HG03045 (cell line): Measurements from ENCODE around the gene ARHGAP23.
A peak's percentile ranks its signal among the peaks of the same experiment; 100 is the strongest.

Source experiments
- ATAC-seq: cut with Tn5 transposase; IDR thresholded peaks from one replicate; pipeline ENCODE4 v1.9.1; 2021; ENCODE audit warnings: mild to moderate bottlenecking, moderate library complexity; ENCODE audit not compliant: unreplicated experiment

The ARHGAP23 gene

DNA sequence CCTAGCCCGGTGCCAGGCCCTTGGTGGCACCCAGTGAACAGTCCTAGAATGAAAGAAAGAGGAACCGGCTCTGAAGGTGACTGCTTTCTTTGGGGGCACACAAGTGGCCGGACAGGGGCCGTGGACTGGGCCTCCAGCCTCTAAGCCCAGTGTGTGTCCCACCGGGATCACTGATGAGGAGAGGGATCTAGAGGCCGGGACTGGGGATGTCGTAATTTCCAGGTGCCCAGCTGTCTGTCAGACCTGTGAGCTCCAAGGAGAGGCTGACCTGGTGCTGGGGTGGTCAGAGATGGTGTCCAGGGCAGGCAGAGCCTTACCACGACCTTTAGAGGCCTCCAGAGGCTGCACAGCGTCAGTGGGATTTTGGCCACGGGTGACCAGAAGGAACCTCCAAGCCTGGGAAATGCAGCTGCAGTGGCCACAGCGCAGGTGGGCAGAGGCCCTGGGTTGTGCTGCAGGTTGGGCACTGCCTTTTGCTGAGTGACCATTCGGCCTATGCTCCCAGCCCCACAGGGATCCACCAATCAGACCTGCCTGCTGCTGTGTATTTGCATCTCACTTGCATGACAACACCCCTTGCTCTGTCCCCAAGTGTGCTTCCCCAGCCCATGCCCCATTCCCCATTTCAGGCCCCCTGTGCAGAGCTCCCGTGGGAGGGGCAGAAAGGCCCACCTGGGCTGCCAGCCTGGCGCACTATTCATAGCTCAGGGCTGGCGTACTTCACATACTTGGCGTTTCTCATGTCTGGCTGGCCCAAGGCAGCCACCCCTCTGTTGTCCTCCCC is 12.5 kb downstream of the ARHGAP23 start:
- no peak for ATAC-seq

DNA sequence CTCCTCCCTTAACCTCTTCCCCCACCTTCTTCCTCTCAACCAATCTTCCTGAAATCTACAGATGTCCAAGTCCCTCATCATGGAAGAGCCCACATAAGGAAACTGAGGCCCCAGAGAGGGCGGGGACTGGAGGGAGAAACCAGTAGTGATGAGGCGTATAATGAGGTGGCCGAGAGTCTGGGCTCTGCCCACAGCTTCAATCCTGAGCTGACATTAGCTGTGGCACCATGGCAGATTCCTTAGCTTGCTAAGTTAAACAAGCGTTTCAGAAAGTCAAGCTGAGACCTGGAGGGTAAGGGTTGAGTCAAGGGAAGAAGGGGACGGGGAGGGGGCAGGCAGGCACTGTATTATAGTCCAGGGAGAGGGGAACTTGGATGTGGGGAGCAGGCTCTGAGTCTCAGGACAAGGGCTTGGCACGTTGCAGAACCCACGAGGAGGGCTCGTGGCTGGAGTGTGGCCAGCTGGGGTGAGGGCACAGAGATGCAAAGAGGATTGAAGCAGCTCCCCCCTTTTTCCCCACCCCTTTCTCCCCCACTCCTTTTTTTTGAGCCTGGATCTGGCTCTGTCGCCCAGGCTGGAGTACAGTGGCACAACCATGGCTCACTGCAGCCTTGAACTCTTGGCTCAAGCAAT is 13.3 kb downstream of the ARHGAP23 start:
- ATAC-seq, result no peak

DNA sequence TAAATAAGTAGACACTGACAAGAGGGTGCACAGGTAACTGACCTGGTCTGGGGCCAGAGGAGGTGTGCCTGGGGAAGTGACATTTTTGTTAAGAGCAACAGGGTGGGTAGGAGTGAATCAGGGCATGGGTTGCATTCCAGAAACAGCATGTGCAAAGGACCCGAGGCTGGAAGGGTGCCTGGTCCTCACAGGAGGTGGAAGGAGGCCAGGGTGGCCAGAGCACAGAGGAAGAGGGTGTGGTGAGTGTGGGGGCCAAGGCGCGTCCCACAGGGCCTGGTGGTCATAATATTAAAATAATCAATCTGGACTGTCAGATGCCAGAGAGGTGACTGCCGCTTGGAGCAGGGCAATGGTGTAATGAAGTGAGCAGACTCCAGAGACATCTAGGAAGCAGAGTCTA is 14.3 kb downstream of the ARHGAP23 start:
- no peak for ATAC-seq

DNA sequence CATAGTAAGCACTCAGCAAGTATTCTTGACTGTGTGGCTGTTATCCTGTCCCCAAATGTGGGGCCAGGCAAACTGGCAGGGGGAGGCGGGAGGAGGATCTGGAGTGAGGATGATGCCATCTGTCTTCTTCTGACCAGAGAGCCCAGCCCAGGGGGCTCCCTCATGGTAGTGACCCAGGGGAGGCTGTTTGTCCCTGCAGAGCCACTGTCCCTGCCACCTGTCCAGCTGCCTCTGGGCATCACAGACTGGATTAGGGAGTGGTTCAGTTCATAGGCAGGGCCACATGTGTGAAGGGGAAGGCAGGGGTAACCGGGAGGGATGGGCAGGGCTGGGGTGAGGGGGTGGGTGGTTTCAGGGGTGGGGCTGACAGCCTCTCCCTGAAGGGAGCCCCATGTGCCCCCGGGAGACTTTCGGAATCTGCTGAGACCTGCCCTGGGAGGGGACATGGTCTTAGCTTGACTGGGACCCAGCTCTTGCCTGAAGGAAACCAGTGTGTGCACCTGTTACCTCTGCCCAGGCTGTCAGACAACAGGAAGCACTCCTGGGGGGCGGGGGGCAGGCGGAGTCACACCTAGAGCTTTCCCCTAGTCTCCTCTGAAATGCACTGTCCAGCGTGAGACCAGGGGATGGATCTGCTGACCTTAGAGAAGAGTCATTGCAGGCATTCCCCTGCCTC is 15.2 kb downstream of the ARHGAP23 start:
- peak; percentile 43 for ATAC-seq

DNA sequence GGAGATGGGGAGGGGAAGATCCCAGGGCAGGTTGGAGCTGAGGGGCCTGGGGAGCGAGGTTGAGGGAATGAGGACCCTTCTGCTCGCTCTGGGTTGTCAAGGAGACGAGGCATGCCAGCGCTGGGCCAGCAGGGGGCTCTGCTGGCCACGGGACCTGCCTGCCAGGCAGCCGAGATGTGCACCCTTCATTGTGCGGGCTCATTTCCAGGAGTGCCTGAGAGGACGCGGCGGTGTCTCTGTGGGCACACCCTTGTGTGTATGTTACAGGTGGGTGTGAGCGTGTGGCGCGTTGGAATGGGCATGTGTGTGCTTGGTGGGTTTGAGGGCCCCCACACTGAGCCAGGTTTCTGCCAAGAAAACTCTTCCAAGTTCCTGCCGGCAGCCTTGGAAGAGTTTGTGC is 15.9 kb downstream of the ARHGAP23 start:
- ATAC-seq, result no peak

DNA sequence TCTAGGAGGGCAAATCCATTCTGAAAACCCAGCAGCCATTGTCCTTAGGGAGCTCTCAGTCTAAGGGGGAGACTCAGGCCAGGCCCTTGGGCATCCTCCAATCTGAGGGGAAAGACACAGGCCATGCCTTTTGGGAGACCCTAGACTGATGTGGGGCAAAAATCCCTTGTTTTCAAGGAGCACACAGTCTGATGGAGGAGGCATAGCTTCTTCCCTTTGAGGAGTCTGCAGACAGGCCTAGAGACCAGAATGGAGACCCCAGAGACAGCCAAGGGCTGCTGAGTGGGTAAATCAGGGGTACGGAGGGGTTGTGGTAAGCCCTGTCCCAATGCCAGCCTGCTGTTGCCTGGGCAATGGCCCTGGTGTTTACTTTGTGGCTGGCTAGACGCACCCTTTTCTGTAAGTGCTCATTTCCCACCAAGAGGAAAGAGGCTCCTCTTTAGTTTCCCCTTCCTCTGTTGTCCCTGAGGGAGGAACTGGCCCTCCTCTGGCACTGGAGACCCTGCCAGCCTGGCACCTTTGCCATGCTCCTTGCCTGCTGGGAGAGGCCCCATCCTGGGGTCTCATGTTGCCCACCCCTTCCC is 19.3 kb downstream of the ARHGAP23 start:
- no peak for ATAC-seq

DNA sequence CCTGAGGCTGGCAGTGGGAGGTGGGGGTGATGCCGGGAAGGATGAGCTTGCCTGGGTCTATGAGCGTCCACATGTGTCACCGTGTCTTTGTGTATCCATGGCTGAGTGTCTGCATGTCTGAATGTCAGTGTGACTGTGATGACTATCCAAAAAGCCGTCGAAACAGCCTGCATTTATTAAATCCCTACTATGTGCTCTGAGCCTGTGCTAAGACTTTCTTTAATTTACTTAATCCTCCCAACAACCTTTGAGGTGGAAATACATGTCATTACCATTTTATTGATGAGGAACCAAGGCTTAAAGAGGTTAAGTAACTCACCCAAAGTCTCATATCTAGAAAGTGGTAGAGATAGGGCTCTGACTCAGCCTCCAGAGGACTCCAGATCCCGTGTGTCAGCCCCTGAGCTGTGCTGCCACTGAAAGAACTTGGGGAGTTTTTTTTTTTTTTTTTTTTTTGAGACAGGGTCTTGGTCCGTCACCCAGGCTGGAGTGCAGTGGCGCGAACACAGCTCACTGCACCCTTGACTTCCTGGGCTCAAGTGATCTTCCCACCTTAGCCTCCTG is 20.0 kb downstream of the ARHGAP23 start:
- ATAC-seq, result no peak

DNA sequence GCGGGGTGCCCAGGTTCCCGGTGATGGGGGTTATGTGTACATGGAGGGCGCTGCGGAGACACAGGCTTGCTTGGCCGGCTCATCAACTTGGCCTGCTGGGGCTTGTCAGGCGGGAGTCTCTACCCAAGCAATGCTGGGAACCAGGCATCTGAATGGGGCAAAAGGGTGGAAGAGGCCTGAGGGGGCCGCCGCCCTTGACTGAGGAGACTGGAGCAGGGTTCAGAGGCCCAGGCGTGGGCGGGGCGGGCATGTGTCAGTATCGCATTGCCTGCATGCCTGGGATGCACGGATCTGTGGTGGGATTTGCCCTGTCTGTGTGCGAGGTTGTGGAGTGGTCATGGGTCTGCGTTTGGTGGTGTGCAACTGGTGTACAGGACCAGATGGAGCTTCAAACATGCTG is 21.1 kb downstream of the ARHGAP23 start:
- no peak for ATAC-seq

DNA sequence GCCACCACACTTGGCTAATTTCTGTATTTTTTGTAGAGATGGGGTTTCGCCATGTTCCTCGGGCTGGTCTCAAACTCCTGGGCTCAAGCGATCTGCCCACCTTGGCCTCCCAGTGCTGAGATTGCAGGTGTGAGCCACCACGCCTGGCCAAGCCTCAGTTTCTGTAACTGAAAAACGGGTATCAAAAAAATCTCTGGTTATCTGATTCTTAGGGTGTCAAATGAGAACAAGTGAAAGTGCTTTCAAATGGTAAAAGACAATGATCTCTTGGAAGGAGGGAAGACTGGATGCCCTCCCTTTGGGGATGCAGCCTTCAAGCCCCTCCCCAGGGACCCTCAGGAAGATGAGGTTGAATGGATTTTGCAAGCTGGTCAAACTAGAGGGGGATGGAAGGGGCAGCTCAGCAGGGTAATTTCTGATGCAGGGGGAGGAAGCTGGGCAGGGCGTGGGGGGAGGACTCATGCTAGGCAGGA is 22.3 kb downstream of the ARHGAP23 start:
- ATAC-seq, result no peak

DNA sequence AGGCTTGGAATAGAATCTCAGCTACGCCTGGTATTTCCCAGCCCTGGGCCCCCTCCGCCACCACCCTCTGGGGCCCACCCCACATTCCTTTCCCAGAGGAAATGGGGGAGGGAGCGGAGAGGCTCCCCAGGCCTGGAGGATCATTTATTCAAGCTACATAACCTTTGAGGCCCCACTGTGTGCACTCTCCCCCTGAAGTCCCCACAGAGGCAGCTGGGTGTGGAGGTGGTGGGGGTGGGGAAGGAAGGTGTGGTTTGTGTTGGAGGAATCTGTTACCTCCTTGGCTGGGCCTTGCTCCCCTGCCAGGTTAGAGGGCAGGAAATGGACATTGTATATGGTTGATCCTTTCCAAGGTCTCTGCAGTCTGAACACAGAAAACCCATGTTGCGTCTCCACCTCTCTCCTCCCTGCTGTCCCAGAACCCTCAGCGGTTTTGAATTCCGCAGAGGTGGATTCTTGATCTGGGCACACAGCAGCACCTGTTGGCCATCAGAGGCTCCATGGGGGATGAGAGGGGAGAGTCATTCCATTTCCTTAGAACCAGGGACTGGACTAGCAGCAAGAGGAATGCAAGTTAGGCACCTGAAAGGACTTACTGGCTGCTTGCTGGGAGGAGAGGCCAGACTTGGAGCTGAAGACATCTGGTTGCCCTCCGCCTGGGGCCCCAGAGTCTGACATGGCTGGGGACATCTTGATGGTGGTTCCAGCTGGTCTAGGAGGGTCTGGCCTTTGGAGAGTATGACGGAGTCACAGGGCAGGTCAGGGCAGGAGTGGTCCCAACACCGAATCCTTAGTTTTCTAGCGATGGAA is 23.0 kb downstream of the ARHGAP23 start:
- no peak for ATAC-seq

DNA sequence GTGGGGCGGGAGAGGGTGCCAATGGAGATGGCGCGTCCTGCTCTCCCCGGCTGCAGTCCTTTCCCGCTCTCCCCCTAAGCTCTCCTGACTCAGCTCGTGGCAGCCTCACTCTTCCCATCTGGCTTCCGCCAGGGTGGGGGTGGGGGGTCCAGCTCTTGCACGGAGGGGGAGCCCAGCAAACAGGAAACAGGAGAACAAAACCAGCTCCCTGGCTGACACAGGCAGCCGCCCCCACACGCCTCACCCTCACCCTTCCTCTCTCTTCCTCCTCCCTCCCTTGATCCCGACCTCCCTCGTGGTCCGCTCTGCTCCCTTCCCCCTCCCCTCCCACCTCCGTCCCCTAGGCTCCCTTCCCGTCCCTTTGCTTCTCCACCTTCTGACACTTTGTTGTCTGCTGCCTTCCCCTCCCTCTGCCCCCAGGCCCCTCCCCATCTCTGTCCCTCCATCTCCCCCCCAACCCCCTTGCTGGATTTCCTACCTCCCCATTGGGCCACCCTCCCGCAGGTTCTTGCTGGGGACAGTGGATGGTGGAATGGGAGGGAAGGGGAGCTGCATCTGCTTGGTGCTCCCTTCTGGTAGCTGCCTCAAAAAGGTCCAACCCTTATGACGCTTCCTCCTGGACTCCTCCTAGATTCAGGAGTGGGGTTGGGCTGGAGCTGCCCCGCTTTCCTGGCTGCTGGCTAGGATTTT is 23.7 kb downstream of the ARHGAP23 start:
- ATAC-seq, result no peak

DNA sequence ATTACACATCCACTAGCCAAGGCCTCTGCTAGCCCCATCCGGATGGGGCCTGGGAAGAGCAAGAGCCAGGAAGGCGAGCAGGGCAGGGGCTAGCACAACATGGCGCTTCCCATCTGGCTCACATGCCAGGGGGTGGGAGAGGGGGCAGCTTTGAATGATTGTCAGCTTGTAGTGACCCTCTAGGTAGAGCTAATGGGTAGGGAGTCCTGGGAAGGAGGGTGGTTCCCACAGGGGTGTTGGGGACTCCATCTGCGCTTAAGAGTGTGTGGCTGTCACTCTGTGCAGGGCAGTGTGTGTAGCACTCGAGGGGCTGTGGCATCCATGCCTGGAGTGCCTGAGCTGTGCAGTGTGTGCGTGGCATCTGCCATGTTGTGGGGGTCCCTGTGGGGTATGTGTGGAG is 24.5 kb downstream of the ARHGAP23 start:
- ATAC-seq, result no peak

DNA sequence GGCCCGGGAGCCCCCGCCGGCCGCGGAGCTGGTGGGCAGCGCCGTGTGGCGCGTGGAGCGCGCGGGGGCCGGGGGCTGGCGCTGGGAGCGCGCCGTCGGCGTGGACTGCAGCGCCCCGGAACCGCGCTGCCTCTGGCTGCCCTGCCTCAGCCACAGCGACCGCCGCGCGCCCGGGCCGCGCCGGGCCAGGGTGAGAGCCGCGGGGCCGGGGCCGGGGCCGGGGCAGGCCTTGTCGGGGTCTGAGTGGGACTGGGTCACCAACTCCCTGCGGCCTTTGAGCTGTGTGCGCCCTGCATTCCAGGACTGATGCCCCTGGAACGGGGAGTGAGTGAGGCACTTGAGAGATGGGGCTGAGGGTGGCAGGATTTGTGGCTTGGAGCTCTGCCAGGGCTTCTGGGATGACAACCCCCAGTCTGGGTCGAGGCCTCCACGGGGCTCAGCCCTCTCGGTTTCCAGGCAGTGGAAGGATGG is 25.7 kb downstream of the ARHGAP23 start:
- no peak for ATAC-seq

DNA sequence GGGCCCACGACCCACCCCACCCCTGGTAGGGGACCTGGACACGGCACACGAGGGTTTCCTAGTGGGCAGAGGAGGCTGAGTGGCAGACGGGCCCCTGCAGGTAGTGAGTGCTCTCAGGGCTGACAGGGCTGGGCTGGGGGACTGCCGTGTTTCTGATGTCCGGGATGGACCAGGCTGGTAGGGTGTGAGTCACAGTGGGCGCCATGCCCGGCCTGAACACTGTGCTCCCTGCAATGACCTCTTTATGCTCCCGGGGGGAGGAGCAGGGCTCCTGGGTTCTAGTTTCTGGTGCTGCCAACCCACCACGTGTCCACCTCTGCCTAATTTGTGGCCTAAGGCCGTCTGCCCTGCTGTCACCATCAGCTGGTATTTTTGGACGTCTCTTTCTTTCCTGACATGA is 26.3 kb downstream of the ARHGAP23 start:
- no peak for ATAC-seq

DNA sequence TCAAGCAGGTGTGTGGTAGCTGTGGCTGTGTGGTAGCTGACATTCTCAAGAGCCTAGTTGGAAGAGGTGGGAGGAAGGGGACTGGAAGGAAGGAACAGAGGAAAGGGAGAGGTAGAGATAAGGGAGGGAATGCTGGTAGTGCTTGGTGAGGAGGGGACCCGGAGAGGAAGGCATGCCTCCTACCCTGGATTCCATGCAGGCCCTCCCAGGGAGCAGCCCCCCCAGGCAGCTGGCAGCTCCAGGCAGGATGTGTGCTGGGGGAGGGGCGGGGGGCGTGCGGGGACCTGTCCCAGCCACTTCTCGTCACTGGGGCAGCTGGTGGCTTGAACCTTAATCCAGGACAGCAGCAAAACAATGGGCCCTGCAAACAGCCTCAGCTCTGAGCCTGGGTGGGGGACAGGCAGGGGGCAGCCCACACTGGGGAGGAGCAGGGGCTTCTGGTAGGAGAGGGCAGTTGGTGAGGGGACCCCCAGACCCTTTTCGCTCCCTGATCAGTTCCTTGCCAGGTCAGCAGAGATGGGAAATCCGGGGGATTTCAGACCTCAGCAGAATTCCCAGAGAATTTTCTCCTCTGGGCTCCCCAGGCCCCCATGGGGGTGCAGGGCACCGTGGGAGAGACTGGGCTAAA is 27.1 kb downstream of the ARHGAP23 start:
- ATAC-seq, result no peak

DNA sequence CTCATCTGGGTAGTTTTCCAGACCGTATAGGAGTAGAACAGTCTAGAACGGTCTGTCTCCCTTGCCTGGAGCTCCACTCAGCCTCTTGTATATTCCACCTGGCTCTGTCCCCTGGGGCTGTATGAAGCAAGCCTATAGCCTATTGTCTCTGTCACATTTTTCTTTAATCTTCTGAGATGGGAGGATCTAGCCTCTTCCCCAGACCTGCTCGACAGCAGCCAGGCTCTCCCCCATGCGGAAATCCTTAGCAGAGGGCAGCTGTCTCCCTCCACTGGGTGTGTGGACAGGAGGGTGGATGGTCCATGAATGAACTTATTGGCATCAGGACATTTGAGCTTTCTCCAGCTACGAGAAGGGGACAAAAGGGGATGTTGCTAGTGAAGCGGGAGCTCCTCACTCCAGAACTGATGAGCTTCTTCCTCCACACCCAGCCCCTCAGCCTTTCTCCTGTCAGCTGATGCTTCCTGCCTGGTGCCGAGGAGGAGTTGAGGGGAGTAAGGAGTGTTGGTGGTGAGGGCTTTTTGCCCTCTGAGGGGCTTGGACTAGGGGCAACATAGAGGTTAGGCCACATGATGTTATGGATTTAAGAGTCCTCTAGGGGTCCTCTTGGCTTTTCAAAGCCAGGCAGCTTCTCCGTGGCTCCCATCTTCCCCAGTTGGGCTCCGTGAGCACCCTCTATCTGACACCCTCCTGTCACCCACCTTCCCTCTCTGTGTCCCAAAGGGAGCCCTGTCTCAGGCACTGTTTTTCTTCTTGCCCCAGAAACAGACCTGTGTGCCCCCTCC is 28.0 kb downstream of the ARHGAP23 start:
- ATAC-seq, result no peak

DNA sequence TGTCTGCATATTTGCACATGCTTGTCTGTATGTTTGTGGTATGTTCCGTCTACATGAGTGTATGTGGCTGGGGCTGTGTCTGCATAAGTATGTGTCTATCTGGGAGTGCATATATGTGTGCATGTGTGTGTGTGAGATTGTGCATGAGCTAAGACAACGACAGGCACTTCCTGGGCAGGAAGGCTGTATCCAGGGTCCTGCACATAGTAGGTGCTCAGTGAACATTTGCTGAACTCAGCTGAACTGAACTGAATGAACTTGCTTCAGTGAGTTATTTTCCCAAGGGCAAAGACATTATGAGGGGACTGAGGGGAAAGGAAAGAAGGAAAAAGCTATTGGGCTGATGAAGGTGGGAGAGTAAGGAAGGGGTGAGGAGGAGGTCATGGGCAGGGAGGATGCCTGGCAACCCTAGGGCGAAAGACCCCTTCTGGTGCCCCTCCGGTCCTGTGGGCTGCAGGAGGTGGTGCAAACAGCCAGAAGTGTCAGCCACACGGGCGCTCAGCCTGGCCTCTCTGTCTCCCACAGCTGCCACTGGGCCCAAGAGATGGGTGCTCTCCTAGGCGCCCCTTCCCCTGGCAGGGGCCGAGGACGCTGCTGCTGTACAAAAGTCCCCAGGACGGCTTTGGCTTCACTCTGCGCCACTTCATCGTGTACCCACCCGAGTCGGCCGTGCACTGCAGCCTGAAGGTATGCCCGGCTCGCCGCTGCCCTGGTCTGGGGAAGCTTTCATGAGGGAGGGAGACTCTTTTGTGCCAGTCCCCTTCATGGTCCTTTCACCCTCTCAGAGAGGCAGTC is 29.5 kb downstream of the ARHGAP23 start:
- ATAC-seq, result no peak

DNA sequence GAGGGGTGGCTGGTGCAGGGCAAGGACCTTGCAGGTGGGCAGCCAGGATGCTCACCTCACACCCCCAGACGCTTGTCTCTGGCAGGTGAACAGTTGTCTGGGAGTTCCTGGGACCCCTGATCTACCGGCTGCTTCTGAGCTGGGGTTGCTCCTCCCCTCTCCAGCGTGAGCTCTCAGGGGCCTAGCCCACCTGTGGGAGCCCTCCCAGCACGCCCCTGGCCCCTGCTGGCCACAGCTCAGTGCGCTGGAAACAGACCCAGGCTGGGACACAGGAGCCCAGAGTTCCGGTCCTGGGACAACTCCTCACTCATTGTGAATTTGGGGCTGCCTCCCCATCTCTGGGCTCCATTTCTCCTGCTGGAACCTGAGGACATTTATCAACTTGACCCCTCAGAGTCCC is 30.3 kb downstream of the ARHGAP23 start:
- no peak for ATAC-seq
